Gastrocnemius medialis (tissue), 4 donors: ENCODE data around the gene METAP1D.

ENCODE experiments used
- POLR2A ChIP-seq, 2 donors: fragments of 450-650 bp; IDR thresholded peaks; one replicate each; pipeline ENCODE4 v1.6.1; 2017; ENCODE audit warnings: antibody characterized with exemption in 2 of 2, mild to moderate bottlenecking in 2 of 2, moderate library complexity in 2 of 2
- TF ChIP-seq, protein P1 (sequence below), 5 experiments: fragments of 450-650 bp in 3 of 5; fragments of 200-600 bp in 2 of 5; sonication (generic) in 2 of 5; IDR thresholded peaks in 4 of 5; conservative IDR thresholded peaks in 1 of 5; 1 replicate in 4 of 5; 2 replicates in 1 of 5; pipeline ENCODE4 v1.5.1; 2016 to 2019; ENCODE audit warnings: antibody characterized with exemption in 5 of 5, mild to moderate bottlenecking in 3 of 5, moderate library complexity in 3 of 5

DNA sequence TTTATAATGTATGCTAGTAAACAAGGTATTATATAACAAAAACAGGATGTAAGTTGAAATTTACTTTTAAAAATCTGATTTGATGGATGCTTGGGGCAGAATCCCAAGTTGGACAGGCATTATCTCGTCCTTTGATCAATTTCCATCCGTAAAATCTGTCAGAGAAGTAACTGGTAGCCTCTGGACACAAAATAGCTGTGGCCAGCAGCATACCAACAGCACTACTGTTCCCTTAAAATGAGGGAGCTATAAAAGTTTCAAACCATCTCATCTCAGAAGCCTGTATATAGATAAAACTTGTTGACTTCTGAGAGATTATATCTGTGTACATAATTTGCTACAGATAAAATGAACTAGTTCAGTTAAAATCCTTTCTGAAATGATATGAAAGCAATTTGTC lies 14.7 kb upstream of the METAP1D start:
- TF ChIP-seq, protein P1, sequence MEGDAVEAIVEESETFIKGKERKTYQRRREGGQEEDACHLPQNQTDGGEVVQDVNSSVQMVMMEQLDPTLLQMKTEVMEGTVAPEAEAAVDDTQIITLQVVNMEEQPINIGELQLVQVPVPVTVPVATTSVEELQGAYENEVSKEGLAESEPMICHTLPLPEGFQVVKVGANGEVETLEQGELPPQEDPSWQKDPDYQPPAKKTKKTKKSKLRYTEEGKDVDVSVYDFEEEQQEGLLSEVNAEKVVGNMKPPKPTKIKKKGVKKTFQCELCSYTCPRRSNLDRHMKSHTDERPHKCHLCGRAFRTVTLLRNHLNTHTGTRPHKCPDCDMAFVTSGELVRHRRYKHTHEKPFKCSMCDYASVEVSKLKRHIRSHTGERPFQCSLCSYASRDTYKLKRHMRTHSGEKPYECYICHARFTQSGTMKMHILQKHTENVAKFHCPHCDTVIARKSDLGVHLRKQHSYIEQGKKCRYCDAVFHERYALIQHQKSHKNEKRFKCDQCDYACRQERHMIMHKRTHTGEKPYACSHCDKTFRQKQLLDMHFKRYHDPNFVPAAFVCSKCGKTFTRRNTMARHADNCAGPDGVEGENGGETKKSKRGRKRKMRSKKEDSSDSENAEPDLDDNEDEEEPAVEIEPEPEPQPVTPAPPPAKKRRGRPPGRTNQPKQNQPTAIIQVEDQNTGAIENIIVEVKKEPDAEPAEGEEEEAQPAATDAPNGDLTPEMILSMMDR (IDR thresholded peaks at IDR 0.05 in 4 of 5, conservative IDR thresholded peaks at IDR 0.05 in 1 of 5), result no peak
- TF ChIP-seq POLR2A (IDR thresholded peaks at IDR 0.05), result no peak
